GM18861 (cell line): ENCODE data around the gene TAS2R1.

Experiments used
- ATAC-seq: cut with Tn5 transposase; IDR thresholded peaks from one replicate; pipeline ENCODE4 v1.9.1; 2021; ENCODE audit not compliant: unreplicated experiment

TAS2R1 gene, protein sequence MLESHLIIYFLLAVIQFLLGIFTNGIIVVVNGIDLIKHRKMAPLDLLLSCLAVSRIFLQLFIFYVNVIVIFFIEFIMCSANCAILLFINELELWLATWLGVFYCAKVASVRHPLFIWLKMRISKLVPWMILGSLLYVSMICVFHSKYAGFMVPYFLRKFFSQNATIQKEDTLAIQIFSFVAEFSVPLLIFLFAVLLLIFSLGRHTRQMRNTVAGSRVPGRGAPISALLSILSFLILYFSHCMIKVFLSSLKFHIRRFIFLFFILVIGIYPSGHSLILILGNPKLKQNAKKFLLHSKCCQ

DNA sequence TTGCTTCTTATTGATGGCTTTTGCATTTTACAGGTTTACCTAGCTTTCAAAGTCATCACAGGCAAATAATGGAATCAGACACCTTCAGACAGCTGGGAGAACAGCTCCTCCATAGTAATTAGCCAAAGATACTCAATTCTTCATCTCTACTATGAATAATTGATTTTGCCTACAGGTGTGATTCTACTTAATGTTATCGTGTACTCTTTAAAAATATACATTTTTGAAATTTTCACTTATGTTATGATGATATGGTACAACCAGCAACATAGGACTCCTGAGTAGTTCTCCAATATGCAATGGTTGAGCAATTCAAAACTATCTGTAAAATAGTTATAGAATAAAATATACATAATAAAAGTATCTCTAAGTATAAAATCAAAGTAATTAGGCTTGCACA, at the start of gene TAS2R1:
TSS of gene TAS2R1 (minus strand) at position 101 of the 400 bp plus-strand sequence. CDS start 319 bp downstream, outside the sequence.
- ATAC-seq: no peak

DNA sequence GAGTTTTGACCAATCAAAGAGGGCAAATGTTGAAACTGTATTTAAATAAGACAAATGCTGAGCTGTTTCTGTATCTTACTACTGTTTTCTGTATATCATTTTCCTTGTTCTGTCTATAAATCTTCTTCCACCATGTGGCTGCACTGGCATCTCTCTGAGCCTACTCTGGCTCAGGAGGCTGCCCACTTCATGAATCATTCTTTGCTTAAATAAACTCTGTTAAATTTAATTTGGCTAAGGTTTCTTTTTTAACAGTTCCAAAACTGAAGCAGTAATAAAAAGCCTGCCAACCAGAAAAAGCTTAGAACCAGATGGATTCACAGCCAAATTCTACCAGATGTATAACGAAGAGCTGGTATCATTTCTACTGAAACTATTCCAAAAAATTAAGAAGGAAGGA, 40.2 kb upstream of the TAS2R1 start:
- no peak for ATAC-seq

DNA sequence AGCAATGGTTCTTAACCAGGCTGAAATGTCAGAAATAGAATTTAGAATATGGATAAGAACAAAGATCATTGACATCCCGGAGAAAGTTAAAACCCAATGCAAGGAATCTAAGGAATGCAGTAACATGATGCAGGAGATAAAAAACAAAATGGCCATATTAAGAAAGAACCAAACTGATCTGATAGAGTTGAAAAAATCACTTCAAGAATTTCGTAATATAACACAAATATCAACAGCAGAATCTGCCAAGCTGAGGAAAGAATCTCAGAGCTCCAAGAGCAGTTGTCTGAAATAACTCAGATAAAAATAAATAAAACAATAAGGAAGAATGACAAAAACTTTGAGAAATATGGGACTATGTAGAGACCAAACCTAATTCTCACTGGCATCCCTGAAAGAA, 37.8 kb upstream of the TAS2R1 start:
- no peak for ATAC-seq

DNA sequence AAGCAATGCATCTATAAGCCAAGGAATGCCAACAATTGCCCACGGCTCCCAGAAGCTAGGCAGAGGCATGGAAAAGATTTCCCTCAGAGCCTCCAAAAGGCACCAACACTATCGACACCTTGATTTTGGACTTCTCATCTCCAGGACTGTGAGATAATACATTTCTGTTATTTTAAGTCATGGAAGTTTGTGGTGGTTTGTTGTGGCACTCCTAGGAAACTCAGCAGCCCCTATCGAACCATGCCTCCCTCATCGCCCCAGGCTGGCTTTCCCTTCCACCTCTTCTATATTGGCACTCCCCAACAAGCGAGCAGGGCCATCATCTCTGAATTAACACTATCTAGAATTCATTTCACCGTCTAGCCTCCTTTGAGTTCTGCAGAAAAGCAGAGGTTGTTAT, 33.7 kb upstream of the TAS2R1 start:
- no peak for ATAC-seq

DNA sequence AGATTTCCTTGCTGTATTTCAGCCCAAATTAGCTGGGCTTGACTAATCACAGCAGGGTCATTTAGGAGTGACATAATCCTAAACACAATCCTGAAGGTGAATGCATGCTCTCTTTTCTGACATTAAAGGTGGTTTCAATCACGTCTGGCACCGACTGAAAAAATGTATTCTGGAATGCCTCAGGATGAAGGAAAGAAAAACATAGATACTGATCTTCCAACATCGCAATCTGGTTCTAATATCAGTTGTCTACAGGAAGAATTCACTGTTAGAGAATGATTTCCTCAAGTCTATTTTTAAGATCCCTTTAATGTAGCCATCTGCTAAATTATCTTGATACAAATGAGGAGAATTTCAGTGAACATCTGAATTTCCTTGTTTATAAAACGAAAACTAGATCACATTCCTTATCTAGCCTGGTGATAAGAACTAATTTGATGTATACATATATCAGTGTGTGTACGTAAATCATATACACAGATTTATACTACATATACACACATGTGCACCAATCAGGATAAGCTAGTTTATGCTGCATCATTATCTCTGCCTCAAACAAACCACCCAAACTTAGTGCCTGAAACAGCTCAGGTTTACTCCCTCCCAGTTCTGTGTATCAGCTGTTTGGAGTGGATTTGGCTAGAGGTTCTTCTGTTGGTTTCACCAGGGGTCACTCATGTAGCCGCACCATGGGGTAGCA, 31.3 kb upstream of the TAS2R1 start:
- no peak for ATAC-seq

DNA sequence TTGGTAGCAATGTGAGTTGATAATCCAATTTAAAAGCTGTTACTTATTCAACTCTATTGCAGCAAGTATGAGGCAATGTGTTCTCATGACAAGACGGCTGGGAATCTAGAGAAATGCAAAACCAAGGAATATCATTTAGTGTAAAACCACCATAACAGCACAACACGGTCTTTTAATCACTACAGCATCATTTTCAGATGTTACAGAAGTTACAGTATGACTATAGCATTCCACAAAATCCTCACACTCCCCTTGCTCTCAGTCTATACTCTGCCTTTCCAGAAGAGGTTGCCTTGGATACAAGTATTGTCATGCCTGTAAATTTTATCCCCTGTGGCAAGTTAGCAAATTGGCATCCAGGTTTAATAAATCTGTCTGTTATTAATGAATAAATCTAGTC, 28.6 kb upstream of the TAS2R1 start:
- ATAC-seq: no peak

DNA sequence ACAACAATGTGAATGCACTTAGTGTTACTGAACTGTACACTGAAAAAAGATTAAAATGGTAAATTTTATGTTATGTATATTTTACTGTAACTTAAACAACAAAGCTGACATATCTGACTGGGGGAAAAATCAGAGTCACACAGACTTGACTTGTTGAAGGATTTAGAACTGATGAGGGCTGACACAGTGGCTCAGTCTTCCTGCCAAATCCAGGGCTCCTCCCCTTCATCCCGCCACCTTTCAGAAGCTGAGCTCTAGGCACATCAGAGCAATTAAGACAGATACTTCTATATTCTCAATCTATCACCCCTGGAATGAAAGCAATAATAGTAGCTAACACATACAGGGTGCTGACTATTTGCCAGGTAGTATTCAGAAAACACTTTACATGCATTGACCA, 27.7 kb upstream of the TAS2R1 start:
- no peak for ATAC-seq

DNA sequence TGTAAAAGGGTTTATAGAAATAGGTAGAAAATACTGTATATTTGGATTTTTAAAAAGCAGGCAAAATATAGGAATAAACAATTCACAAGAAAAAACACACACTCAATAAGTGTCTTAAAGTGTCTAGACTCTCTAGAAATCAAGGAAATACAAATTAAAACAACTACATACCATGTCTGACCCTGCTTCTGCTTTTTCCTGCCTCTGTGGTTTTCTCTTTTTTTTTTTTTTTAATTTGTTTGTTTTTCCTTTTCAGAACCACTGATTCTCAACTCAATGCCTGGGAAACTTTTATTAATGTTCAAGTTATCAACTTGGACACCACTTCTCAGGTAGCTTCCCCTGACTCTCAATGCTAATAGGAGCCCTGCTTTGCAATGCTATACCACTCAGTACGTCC, 25.5 kb upstream of the TAS2R1 start:
- no peak for ATAC-seq

DNA sequence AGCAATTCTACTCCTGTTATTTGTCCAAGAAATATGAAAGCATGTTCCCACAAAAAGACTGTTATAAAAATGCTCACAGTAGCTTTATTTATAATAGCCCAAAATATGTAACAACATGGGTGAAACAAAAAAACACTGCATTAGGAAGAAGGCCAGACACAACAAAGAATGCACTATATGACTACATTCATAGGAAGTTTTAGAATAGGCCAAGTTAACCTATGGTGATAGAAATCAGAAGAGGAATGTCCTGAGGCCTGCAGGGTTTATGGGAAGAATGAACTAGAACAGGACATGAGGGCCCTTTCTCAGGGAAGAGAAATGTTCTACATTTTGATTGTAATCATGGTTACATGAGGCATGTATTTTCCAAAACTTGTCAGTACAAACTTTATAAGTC, 24.7 kb upstream of the TAS2R1 start:
- no peak for ATAC-seq

GRCh38 chr5:9653811-9654210, 23.7 kb upstream of the TAS2R1 start:
- ATAC-seq: peak; percentile 98

DNA sequence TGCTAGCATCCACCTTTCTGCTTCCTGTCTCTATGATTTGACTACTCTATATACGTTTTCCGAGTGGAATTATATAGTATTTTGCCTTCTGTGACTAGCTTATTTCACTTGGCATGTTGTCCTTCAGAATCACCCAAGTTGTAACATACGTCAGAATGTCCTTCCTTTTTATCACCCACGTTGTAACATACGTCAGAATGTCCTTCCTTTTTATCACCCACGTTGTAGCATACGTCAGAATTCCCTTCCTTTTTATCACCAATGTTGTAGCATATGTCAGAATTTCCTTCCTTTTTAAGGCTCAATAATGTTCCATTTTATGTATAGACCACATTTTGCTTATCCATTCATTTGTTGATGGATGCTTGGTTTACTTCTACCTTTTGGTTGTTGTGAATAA, 22.9 kb upstream of the TAS2R1 start:
- ATAC-seq: no peak

DNA sequence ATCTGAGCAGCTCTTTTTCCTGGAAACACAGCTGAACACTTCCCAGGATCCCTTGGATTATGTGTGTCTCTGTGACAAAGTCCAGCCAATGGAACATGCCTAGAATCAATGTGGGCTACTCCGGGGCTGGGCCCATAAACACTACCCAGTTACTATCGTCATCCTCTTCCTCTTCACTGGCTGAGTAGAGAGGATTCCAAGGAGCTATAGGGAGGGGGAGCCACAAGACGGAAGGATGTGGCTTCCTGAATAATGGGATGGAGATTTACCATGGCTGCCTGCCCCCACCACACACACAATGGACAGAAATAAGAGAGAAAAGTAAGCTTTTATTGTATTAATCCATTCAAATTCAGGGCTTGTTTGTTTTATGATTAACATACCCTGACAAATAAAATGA, 22.1 kb upstream of the TAS2R1 start:
- ATAC-seq: no peak

GRCh38 chr5:9646843-9647242, 16.7 kb upstream of the TAS2R1 start:
- ATAC-seq: no peak

DNA sequence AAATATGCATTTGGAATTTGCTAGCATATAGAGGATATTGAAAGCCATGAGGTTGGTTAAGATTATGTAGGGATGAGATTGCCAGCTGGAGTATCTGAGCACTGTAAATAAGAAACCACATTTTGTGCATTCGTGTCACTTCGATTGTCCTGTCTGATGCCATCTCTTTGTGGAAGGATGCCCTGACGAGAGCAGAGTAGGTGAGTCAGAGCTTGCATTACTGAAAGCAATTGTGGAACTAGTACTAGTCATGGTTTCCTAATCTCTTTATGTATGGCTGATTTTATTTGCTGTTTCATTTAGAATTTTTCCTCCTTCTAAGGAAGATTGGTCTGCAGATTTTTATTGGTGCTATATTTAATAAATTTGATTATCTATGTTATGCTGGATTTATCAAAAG, 14.5 kb upstream of the TAS2R1 start:
- no peak for ATAC-seq

- no peak for ATAC-seq
These were observed 12.5 kb upstream of the TAS2R1 start for GRCh38 chr5:9642621-9643020.

GRCh38 chr5:9641806-9642355, 11.7 kb upstream of the TAS2R1 start:
- ATAC-seq: no peak

DNA sequence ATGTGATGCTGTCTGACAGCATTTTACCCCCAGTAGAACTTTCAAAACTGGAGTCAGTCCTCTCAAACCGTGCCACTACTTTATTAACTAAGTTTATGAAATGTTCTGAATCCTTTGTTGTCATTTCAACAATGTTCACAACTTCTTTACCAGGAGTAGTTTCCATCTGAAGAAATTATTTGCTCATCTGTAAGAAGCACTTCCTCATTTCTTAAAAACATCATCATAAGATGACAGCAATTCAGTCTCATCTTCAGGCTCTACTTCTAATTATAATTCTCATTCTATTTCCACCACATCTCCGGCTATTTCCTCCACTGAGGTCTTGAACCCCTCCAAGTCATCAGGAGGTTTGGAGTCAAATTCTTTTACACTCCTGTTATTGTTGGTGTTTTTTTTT, 2.3 kb upstream of the TAS2R1 start:
- ATAC-seq: no peak

DNA sequence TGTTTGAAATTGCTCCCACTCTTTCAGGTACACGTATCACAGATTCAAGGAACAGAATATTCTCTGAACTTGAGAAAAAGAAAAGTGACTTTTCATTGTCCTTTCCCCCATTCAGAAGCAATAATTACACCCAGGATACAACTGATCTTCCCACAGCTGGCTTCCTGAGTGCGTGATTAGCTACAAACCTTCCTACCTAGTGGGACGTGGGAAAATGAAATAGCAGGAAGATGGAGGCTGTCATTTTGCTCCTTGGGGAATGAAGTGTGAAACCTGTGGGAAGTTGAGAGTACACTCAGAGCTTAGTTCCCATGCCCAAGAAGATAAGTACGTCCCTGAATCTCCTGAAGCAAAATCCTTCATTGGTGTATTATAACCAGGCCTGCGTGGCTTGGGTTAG, 2.6 kb downstream of the TAS2R1 start:
- no peak for ATAC-seq

DNA sequence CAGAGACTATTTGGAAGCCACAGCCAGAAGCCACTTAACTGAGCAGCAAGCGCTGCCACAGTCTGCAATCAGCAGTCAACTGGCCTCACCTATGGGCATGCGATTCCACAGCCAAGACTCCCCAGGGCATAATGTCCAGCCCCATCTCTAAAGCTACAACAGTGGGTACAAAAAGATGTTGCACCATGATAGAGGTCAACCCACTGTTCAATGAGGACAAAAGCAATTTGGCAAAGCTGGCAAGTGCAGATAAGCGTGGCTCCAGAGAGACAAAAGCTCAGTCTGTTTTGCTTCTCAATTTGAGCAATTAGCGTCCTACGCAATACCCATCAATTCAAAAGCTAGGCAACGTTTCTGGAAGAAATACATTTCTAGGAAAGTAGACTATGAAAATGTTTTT, 3.2 kb downstream of the TAS2R1 start:
- no peak for ATAC-seq

DNA sequence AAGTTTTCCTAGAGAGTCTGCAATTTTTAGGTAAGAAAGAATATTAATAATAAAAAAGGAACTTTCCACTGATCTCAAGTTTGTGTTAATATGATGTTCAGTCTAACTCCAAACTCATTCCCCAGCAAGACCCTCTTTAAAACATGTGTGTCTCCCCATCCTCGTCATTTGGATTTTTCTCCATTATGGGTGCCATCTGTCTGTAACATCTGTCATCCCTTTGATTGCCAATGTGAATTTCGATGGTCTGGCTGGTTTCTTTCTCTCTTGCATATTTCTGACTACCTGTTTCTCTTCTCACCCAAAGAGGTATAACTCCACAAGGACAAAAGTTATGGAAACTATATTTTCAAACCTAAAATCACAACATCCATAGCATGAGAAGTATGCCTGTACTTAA, 4.4 kb downstream of the TAS2R1 start:
- ATAC-seq: no peak

DNA sequence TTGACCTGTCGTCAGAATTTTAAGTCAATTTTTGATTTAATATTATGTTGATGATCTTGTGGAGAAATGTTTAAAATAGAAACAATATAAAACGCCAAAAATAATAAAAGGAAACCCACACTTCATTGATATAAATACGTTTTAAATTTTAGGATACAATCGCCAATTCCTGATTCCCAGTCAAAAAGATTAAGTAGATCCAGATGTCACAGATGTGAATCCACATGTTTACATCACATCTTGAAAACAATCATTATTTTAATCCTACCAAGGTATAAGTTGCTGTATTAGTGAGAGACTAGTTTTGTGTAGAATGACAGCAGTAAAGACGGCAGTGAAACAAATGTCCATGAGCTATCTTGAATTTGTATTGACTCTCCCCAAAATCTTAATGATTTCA, 4.9 kb downstream of the TAS2R1 start:
- ATAC-seq: no peak

DNA sequence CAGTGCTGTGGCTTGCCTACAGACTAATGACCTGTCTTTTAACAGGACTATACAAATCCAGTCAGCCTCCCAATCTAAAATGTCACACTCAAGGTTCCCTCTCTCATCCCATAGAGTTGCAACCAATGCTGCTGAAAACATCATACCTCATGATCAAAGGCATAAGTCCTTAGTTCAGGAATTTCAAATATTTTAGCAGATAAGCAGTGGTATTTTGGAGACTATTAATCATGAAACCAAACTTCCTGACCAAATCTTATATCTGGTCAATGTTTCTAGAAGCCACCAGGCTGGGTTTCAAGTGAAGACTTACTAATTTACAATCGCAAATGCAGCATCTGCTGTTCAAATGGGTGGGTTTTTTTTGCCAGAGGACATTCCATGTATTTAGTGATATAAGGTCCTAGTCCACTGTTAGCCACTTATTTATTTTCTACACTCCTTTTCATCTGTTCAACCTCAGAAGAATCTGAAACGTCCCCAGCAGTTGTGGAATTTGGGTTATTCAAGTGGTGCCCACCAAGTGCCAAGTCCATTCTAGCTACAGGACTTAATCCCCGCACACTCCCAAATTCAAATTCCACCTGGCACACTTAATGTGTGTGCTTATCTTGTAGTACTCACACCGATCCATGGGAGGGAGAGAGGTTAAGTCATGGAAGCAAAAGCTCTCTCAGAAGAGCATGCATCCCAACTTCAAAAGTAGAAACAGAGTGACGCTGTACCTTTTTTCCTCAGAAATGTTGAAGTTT, 5.8 kb downstream of the TAS2R1 start:
- ATAC-seq: no peak
